MM.1S (cell line): ENCODE data around the gene ZNF292.

Experiments
- DNase-seq: peaks from one replicate; pipeline ENCODE4 v3.0.0-alpha.2; 2015
- H2AFZ ChIP-seq: fragments of 300-600 bp; sonication (generic); 2 replicates; pipeline ENCODE4 v1.6.0; 2016; ENCODE audit warnings: antibody characterized with exemption, low read length
- H3F3A ChIP-seq: fragments of 300-600 bp; sonication (generic); 2 replicates; pipeline ENCODE4 v1.6.1; 2016; ENCODE audit warnings: mild to moderate bottlenecking, antibody characterized with exemption, low read length, moderate library complexity, mixed read lengths; ENCODE audit not compliant: insufficient read depth
- H3K27ac ChIP-seq: fragments of 300-600 bp; sonication (generic); 2 replicates; pipeline ENCODE4 v1.5.1; 2016; ENCODE audit warnings: mild to moderate bottlenecking, low read length
- H3K27me3 ChIP-seq: fragments of 300-600 bp; sonication (generic); replicated peaks from 2 replicates; pipeline ENCODE4 v1.6.0; 2016; ENCODE audit warnings: low read length; ENCODE audit not compliant: insufficient read depth
- H3K36me3 ChIP-seq: fragments of 300-600 bp; sonication (generic); replicated peaks from 2 replicates; pipeline ENCODE4 v1.6.1; 2016; ENCODE audit warnings: mild to moderate bottlenecking, low read length, mixed read lengths; ENCODE audit not compliant: insufficient read depth
- H3K4me1 ChIP-seq: fragments of 300-600 bp; sonication (generic); 2 replicates; pipeline ENCODE4 v1.6.1; 2016; ENCODE audit warnings: low read length, mixed read lengths
- H3K4me2 ChIP-seq: fragments of 300-600 bp; sonication (generic); 2 replicates; pipeline ENCODE4 v1.6.0; 2016; ENCODE audit warnings: low read depth, low read length
- H3K4me3 ChIP-seq: fragments of 300-600 bp; sonication (generic); 2 replicates; pipeline ENCODE4 v1.5.1; 2016; ENCODE audit warnings: low read length, mixed read lengths
- H3K79me2 ChIP-seq: fragments of 300-600 bp; sonication (generic); 2 replicates; pipeline ENCODE4 v1.6.1; 2016; ENCODE audit warnings: mixed run types, low read length, mixed read lengths
- H3K9ac ChIP-seq: fragments of 300-600 bp; sonication (generic); 2 replicates; pipeline ENCODE4 v1.6.1; 2016; ENCODE audit warnings: low read length, mixed read lengths
- H3K9me2 ChIP-seq: fragments of 300-600 bp; sonication (generic); replicated peaks from 2 replicates; pipeline ENCODE4 v1.6.1; 2016; ENCODE audit warnings: mild to moderate bottlenecking, low read length, mixed read lengths; ENCODE audit not compliant: insufficient read depth
- H3K9me3 ChIP-seq: fragments of 300-600 bp; sonication (generic); replicated peaks from 2 replicates; pipeline ENCODE4 v1.6.1; 2016; ENCODE audit warnings: mild to moderate bottlenecking, low read length, mixed read lengths; ENCODE audit not compliant: insufficient read depth
- H4K20me1 ChIP-seq: fragments of 300-600 bp; sonication (generic); 2 replicates; pipeline ENCODE4 v1.6.1; 2016; ENCODE audit warnings: mild to moderate bottlenecking, low read length, moderate library complexity, mixed read lengths; ENCODE audit not compliant: insufficient read depth
- EZH2 ChIP-seq: fragments of 300-600 bp; sonication (generic); optimal IDR thresholded peaks from 2 replicates; pipeline ENCODE3; 2017; ENCODE audit warnings: low read depth, mild to moderate bottlenecking, antibody characterized with exemption, low read length, mixed read lengths
- EZH2phosphoT487 ChIP-seq: fragments of 300-600 bp; sonication (generic); IDR thresholded peaks from 2 replicates; pipeline ENCODE4 v1.6.1; 2018; ENCODE audit warnings: antibody characterized with exemption, low read length
- TF ChIP-seq, protein P1 (sequence below): fragments of 300-600 bp; sonication (generic); IDR thresholded peaks from 2 replicates; pipeline ENCODE4 v1.5.1; 2016; ENCODE audit warnings: antibody characterized with exemption, low read length, mixed read lengths

Gene ZNF292

DNA sequence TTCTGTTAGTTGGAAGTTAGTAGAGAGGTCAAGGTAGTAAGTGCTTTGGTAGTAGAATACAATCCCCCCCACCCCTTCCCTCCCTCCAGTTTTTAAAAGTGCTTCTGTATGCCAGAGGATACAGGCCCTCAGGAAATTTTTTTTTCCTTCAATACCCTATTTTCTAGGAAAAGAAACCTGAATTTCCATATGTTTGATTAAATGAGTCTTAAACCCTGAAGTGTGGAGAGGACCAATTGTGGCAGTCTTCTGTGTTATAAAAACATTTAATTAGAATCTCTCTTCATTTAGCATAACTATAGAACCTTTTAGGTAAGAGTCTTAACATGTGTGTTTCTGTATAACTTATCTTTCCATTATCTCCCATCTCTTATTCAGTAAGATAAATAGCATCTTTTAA, 59.5 kb downstream of the ZNF292 start:
- no peak overlapping the region for H3K4me3 ChIP-seq
- H3K27ac ChIP-seq = no peak overlapping the region
- no peak overlapping the region for H3K4me2 ChIP-seq
- H3F3A ChIP-seq = no peaks in the 10 kb centered on the region
- H3K9me2 ChIP-seq = no peaks in the 10 kb centered on the region
- no peaks in the 10 kb centered on the region for H3K9me3 ChIP-seq
- no peaks in the 10 kb centered on the region for H3K36me3 ChIP-seq
- TF ChIP-seq EZH2 = no peak
- TF ChIP-seq EZH2phosphoT487 = no peak
- TF ChIP-seq, protein P1, sequence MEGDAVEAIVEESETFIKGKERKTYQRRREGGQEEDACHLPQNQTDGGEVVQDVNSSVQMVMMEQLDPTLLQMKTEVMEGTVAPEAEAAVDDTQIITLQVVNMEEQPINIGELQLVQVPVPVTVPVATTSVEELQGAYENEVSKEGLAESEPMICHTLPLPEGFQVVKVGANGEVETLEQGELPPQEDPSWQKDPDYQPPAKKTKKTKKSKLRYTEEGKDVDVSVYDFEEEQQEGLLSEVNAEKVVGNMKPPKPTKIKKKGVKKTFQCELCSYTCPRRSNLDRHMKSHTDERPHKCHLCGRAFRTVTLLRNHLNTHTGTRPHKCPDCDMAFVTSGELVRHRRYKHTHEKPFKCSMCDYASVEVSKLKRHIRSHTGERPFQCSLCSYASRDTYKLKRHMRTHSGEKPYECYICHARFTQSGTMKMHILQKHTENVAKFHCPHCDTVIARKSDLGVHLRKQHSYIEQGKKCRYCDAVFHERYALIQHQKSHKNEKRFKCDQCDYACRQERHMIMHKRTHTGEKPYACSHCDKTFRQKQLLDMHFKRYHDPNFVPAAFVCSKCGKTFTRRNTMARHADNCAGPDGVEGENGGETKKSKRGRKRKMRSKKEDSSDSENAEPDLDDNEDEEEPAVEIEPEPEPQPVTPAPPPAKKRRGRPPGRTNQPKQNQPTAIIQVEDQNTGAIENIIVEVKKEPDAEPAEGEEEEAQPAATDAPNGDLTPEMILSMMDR = no peak
- H3K9ac ChIP-seq = no peak overlapping the region
- no peaks in the 10 kb centered on the region for H3K27me3 ChIP-seq
- H3K79me2 ChIP-seq = peaks cover 50% of the 10 kb centered on the region
- no peak for DNase-seq
- H2AFZ ChIP-seq = no peak overlapping the region
- H4K20me1 ChIP-seq = peaks cover 4% of the 10 kb centered on the region; the same call in 1 of the 2 replicates
- no peaks in the 10 kb centered on the region for H3K4me1 ChIP-seq

DNA sequence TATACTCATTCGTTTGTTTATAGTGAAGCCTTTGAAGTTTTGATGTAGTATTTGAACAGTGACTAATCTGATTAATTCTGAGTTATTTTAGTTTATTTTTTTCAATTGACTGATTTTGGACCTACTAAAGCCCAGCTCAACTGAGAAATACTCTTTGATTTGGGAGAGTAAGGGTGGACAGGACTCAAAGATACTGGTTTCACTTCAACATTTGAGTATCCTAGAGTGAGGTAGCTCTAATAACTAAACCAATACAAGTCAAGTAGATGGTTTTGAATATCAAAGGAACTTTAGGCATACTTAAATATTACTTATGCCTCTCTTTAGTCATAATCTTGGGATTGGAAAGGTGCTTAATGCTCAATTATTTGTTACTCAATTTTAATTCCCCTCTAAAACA, 65.6 kb downstream of the ZNF292 start:
- no peak overlapping the region for H3K4me3 ChIP-seq
- no peaks in the 10 kb centered on the region for H3K4me1 ChIP-seq
- no peak overlapping the region for H3K27ac ChIP-seq
- H3K9ac ChIP-seq = no peak overlapping the region
- TF ChIP-seq, protein P1 = no peak
- TF ChIP-seq EZH2 = no peak
- H3F3A ChIP-seq = no peaks in the 10 kb centered on the region
- 0 out of 2 replicates have a peak, but pooled peaks cover 1% of the 10 kb centered on the region for H3K79me2 ChIP-seq
- H3K36me3 ChIP-seq = no peaks in the 10 kb centered on the region
- no peaks in the 10 kb centered on the region for H3K9me2 ChIP-seq
- H2AFZ ChIP-seq = no peak overlapping the region
- no peaks in the 10 kb centered on the region for H3K9me3 ChIP-seq
- H3K27me3 ChIP-seq = no peaks in the 10 kb centered on the region
- no peak overlapping the region for H3K4me2 ChIP-seq
- DNase-seq = no peak
- H4K20me1 ChIP-seq = no peaks in the 10 kb centered on the region

GRCh38 chr6:87222676-87223075, 67.3 kb downstream of the ZNF292 start:
- Histone ChIP-seq H3F3A (no peaks in the 10 kb centered on the region), H3K27ac (no peak overlapping the region), H3K9me2 (no peaks in the 10 kb centered on the region), H3K9ac (no peak overlapping the region), H3K79me2 (0 out of 2 replicates have a peak, but pooled peaks cover 3% of the 10 kb centered on the region), H3K4me3 (no peak overlapping the region), H3K27me3 (no peaks in the 10 kb centered on the region), H3K9me3 (no peaks in the 10 kb centered on the region), H3K36me3 (no peaks in the 10 kb centered on the region), H2AFZ (no peak overlapping the region), H3K4me2 (no peak overlapping the region), H3K4me1 (no peaks in the 10 kb centered on the region), H4K20me1 (no peaks in the 10 kb centered on the region)
- DNase-seq = no peak
- TF ChIP-seq EZH2 (no peak), EZH2phosphoT487 (no peak)
- TF ChIP-seq, protein P1 = no peak
